ENCODE results near the gene NUDT6.
"Not testable (repeated sequence)": the region's sequence is repeated elsewhere in the genome, so short reads cannot be mapped to it uniquely, and the experiment has no call there.

NUDT6 gene

DNA sequence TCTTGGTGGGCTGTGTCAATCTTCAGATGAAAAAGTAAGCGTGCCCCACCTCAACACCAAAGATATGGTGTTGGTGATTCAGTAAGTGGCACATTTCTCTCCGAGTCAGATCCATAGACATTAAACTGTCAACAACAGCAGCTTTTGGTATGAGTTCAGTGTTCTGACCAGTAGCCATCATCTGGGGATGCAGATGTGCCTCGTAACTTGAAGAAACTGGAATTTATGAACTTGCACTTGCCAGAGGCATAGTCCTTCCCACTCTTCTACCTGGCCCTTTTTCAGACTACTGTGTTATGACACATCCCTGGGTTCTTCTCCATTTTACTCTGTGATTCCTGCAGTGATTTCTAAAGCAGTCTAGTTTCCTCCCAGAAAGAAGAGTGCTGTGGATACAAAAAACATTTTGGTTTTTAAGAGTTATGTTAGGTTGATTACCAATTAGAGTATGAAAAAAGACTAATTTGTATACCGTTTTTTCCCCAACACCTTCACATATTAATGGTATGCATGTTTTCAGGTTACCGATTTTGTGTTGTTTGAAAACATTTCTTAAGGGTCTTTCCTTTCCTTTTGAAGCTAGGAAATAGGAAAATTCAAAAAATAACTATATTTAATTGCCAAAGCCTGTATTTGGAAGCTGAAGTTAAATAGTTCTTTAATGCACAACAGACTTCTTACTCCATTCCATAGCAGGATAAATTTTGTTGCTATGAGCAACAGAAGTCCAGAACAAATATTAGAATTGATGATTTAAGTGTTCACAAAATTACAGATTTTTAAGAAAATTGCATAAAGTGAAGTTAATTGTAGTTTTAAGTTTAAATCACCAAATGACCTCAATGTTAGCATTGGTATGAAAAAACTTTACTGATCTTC, 39.3 kb downstream of the NUDT6 start:
- no peak for DNase-seq (ENCODE audit: low read depth)
- TF ChIP-seq, protein P1, sequence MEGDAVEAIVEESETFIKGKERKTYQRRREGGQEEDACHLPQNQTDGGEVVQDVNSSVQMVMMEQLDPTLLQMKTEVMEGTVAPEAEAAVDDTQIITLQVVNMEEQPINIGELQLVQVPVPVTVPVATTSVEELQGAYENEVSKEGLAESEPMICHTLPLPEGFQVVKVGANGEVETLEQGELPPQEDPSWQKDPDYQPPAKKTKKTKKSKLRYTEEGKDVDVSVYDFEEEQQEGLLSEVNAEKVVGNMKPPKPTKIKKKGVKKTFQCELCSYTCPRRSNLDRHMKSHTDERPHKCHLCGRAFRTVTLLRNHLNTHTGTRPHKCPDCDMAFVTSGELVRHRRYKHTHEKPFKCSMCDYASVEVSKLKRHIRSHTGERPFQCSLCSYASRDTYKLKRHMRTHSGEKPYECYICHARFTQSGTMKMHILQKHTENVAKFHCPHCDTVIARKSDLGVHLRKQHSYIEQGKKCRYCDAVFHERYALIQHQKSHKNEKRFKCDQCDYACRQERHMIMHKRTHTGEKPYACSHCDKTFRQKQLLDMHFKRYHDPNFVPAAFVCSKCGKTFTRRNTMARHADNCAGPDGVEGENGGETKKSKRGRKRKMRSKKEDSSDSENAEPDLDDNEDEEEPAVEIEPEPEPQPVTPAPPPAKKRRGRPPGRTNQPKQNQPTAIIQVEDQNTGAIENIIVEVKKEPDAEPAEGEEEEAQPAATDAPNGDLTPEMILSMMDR (IDR thresholded peaks at IDR 0.05; ENCODE audit: control insufficient read depth, extremely low read depth, insufficient read depth), result no peak
- no peak overlapping the region for H3K4me3 ChIP-seq (ENCODE audit: low read depth, low read length)

DNA sequence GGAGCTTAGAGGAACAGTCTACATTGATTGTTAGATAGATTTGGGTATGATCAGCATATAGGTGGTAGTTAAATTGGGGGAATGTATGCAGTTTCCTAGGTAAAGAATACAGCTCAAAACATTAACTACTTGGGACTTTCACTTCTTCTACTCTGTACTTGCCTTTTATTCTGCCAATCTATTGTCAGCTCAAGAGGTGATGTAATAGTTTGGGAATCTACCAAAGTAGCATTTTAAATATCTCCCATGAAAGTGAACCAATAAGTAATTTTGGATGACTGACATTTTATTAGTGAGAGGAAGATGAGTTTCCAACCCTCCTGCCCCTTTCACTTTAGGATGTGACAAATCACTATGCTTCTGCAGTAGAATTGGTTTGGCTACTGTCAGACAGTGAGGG, 43.4 kb downstream of the NUDT6 start:
- H3K4me3 ChIP-seq (ENCODE audit: low read depth, low read length), result no peak overlapping the region
- TF ChIP-seq, protein P1 (IDR thresholded peaks at IDR 0.05; ENCODE audit: control insufficient read depth, extremely low read depth, insufficient read depth), result no peak
- DNase-seq (ENCODE audit: low read depth), result no peak

DNA sequence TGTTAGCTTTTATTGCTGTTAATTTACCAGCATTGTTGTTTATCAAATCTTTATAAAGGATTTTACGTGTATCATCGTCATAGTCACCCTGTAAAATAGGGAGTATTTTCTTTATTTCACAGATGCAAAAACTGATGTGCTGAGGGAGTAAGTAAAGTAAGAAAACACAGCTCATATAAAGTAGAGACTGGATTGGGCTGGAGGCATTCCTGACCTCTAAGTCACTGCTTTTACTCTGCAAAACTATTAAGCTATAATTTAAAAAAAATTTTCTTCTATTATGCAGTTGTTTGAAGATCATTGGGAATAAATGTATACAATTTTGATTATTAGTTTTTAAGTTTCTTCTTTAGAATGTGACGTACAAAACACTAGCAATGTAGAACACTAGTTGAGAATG, 45.9 kb downstream of the NUDT6 start:
- TF ChIP-seq, protein P1 (IDR thresholded peaks at IDR 0.05; ENCODE audit: control insufficient read depth, extremely low read depth, insufficient read depth), result no peak

DNA sequence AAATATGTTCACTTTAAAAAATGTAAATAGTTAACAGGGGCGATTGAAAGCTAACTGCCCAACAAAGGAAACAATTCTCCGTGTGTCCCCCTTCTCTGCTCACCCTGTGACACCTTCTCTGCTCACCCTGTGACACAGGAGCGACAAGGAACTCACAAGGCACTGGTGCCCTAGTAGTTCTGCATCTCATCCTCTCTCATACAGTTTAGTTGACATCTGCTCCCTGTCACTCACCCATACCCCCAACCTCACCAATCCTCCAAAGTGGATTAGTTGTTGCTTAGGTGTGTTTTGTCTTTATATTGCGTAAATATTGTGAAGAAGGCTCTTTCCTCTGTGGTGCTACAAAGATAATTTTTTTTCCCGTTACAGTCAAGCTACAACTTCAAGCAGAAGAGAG, 46.4 kb downstream of the NUDT6 start:
- no peak for DNase-seq (ENCODE audit: low read depth)
- TF ChIP-seq, protein P1 (IDR thresholded peaks at IDR 0.05; ENCODE audit: control insufficient read depth, extremely low read depth, insufficient read depth), result no peak
- H3K4me3 ChIP-seq (ENCODE audit: low read depth, low read length), result no peak overlapping the region

More for the DNA sequence above, 45.9 kb downstream of the NUDT6 start:
- DNase-seq (ENCODE audit: low read depth), result no peak
- no peak overlapping the region for H3K4me3 ChIP-seq (ENCODE audit: low read depth, low read length)

DNA sequence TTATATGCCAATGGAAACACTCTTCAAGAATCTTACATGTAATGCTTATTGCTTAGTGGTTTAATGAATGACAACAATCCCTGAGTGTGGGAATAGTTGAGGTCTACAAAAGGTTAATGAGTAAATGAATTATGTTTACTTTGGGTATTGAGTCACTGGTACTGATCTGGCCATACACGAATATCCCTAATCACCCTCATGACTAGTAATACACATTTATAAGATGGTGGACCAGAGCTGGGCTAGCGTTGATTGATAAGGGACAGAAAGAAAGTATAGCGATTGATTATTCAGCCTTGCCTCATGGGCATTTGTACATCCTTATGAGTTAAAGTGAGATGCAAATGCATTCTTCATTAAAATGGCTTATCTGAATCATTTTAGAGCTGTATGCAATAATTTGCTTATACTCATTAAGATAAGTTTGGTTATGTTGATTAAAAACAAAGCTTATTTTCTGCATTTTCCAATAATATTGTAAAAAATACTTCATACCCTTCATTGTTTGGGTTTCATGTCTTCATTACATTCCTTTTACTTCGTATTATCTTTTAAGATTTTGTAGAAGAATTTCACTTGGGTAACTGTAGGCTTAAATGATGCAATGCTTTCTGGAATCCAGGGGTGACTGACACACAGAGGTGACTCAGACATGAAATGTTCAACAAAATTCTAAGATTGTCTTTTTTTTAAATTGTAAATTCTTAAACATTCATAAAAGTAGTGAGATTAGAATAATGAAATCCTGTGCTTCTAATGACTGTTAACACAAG, 48.4 kb downstream of the NUDT6 start:
- H3K4me3 ChIP-seq (ENCODE audit: low read depth, low read length), result no peak overlapping the region
- DNase-seq (ENCODE audit: low read depth), result no peak
- TF ChIP-seq, protein P1 (IDR thresholded peaks at IDR 0.05; ENCODE audit: control insufficient read depth, extremely low read depth, insufficient read depth), result no peak

DNA sequence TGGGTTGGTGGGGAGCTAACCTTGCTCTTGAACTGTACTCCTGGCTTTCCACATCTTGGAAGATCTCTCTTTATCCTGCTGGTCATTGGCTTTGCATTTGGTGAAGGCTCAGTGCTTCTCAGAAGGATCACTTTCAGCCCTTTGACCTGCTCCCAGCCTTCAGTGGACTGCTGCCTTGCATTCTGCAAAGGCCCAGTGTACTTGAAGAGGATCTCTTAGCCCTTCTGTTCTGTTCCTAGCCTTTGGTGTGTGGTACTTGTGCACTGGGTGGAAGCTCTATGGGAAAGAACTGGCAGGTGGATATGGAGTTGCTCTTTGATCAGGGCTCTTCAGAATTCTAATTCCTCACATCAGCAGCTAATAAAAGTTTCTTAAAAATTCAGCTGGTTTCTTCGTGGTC, 49.3 kb downstream of the NUDT6 start:
- TF ChIP-seq, protein P1 (IDR thresholded peaks at IDR 0.05; ENCODE audit: control insufficient read depth, extremely low read depth, insufficient read depth), result no peak
- no peak overlapping the region for H3K4me3 ChIP-seq (ENCODE audit: low read depth, low read length)
- DNase-seq (ENCODE audit: low read depth), result no peak

DNA sequence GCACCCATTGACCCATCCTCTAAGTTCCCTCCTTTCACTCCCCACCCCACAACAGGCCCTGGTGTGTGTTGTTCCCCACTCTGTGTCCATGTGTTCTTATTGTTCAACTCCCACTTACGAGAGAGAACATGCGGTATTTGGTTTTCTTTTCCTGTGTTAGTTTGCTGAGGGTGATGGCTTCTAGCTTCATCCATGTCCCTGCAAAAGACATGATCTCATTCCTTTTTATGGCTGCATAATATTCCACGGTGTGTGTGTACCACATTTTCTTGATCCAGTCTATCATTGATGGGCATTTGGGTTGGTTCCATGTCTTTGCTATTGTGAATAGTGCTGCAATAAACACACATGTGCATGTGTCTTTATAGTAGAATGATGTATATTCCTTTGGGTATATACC, 54.2 kb downstream of the NUDT6 start:
- DNase-seq (ENCODE audit: low read depth); H3K4me3 ChIP-seq (ENCODE audit: low read depth, low read length): not testable (repeated sequence)
